HT1080 (cell line): ENCODE data around the gene PJA1. TPM values are rescaled to one million over a fixed set of nuclear protein-coding genes. Genes with fewer than 3 reads are reported as not detected.

ENCODE experiments used
- DNase-seq: peaks from one replicate; pipeline ENCODE4 v3.0.0-alpha.2; 2015; ENCODE audit warnings: low read depth
- total RNA-seq: library from RNA; depleted of rRNA; stranded (reverse); fragments of >200 nt; shearing (Covaris generic); gene quantifications from 2 replicates; pipeline ENCODE4 v1.2.3, GENCODE V29; 2014

The PJA1 gene
- total RNA-seq, 1 experiment from 2014 or later = 12.8 TPM

DNA sequence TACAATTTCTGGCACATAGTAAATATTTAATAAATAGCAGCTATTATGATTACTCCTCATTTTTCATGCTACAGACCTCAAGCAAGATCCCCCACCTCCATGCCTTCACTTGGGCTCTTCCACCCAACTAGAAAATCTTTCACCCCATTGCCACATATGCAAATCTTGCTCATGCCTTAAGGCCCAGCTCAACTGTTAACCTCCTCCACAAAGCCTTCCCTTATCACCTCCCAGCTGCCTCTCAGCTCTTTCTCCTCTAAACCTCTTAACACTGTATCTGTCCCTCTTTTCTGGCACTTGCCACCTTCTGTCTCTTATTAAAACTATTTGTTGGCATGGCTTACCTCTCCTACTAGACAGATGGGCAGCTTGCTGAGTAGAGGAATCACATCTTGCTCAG, 51.5 kb downstream of the PJA1 start:
- DNase-seq = no peak
